ENCODE measurements around the gene MYBPHL. TPM values are rescaled to one million over a fixed set of nuclear protein-coding genes. Genes with fewer than 3 reads are reported as not detected.

MYBPHL gene
- total RNA-seq, 1 donor from 2014 or later = not detected

DNA sequence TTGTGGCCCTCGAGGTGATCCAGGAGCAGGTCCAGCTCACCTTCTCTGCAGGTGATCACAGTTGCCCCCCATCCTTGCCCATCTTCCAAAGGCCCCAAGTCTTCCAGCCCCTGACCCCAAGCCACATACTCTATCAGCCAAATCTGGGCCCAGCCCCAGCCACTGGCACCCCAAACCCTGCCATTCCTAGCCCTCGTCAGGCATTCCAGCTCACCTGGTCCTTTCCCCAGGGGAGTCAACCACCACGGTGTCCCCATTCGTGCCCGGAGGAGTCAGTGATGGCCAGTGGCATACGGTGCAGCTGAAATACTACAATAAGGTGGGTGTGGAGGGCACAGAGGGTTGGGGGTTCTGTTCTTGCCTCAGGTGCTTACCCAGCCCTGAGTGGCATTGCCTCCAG lies 45.2 kb downstream of the MYBPHL start:
- no peaks in the 10 kb centered on the region for H3K27me3 ChIP-seq
- no peaks in the 10 kb centered on the region for H3K36me3 ChIP-seq
- intact Hi-C loops (cut with DNase I) = no loop called here
- H3K9me3 ChIP-seq = no peaks in the 10 kb centered on the region
- DNase-seq (ENCODE audit: low spot score in 2 of 2) = no peak
- no peaks in the 10 kb centered on the region for H3K4me1 ChIP-seq
- TF ChIP-seq, protein P1, sequence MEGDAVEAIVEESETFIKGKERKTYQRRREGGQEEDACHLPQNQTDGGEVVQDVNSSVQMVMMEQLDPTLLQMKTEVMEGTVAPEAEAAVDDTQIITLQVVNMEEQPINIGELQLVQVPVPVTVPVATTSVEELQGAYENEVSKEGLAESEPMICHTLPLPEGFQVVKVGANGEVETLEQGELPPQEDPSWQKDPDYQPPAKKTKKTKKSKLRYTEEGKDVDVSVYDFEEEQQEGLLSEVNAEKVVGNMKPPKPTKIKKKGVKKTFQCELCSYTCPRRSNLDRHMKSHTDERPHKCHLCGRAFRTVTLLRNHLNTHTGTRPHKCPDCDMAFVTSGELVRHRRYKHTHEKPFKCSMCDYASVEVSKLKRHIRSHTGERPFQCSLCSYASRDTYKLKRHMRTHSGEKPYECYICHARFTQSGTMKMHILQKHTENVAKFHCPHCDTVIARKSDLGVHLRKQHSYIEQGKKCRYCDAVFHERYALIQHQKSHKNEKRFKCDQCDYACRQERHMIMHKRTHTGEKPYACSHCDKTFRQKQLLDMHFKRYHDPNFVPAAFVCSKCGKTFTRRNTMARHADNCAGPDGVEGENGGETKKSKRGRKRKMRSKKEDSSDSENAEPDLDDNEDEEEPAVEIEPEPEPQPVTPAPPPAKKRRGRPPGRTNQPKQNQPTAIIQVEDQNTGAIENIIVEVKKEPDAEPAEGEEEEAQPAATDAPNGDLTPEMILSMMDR (IDR thresholded peaks at IDR 0.05) = no peak
- H3K27ac ChIP-seq = no peak overlapping the region
- H3K4me3 ChIP-seq = no peak overlapping the region

DNA sequence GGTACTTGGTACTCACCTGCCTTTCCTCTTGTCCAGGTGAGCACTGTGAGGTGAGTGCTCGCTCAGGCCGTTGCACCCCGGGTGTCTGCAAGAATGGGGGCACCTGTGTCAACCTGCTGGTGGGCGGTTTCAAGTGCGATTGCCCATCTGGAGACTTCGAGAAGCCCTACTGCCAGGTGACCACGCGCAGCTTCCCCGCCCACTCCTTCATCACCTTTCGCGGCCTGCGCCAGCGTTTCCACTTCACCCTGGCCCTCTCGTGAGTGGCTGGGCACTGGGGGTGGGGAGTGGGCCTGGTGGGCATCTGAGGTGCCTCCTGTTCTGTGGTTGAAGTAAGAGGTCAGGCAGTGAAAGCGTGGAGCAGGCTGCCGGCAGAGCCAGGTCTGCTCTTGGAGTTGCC lies 45.8 kb downstream of the MYBPHL start:
- Histone ChIP-seq H3K36me3 (no peaks in the 10 kb centered on the region), H3K9me3 (no peaks in the 10 kb centered on the region), H3K27ac (no peak overlapping the region), H3K27me3 (no peaks in the 10 kb centered on the region), H3K4me1 (no peaks in the 10 kb centered on the region), H3K4me3 (no peak overlapping the region)
- DNase-seq (ENCODE audit: low spot score in 2 of 2) = no peak
- TF ChIP-seq, protein P1 (IDR thresholded peaks at IDR 0.05) = no peak
- intact Hi-C loops (cut with DNase I) = no loop called here

DNA sequence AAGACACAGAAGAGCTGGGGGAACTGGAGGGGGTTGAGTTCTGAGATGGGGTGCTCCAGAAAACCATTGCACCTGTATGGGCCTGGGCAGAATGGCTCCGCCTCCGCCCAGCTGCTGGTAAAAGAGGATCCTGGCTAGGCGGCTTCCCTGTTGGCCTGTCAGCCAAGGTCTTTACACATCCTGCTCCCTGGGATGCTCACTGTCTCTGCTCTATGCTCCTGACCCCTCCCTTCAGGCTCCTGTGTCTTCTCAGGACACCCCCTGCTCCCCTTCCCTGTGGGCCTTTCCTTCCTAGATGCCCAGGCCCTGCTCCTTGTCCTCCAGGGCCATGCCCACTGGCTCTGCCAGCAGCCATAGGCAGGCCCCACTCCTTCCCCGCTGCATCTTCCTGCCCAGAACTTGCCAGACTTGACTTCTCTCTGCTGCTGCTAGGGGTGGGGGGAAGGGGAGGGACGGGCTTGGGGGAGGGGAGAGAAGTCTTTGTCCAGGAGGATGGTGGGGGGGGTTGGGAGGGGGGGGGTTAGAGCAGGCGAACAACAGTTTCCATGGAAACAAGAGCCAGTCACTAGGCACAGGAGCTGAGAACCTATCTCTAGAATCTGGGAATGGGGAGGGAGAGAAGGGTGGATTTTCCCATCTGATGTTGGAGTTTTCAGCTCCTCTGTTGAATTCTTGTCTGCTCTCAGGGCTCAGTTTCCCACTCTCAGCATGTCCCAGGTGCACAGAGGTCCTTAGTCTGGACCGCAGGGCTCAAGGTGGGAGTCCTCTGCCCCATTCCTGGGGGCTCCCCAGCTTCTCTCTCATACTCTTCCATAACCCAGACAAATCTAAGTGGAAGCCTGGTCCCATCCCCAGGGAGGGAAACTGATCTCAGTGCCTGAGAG lies 46.9 kb downstream of the MYBPHL start:
- Histone ChIP-seq H3K9me3 (no peaks in the 10 kb centered on the region), H3K4me3 (no peak overlapping the region), H3K27me3 (no peaks in the 10 kb centered on the region), H3K36me3 (no peaks in the 10 kb centered on the region), H3K27ac (no peak overlapping the region), H3K4me1 (peaks cover 0 to 4% of the 10 kb centered on the region in 2 donors)
- intact Hi-C loops (cut with DNase I) = no loop called here
- TF ChIP-seq, protein P1 (IDR thresholded peaks at IDR 0.05) = no peak
- DNase-seq (ENCODE audit: low spot score in 2 of 2) = no peak

DNA sequence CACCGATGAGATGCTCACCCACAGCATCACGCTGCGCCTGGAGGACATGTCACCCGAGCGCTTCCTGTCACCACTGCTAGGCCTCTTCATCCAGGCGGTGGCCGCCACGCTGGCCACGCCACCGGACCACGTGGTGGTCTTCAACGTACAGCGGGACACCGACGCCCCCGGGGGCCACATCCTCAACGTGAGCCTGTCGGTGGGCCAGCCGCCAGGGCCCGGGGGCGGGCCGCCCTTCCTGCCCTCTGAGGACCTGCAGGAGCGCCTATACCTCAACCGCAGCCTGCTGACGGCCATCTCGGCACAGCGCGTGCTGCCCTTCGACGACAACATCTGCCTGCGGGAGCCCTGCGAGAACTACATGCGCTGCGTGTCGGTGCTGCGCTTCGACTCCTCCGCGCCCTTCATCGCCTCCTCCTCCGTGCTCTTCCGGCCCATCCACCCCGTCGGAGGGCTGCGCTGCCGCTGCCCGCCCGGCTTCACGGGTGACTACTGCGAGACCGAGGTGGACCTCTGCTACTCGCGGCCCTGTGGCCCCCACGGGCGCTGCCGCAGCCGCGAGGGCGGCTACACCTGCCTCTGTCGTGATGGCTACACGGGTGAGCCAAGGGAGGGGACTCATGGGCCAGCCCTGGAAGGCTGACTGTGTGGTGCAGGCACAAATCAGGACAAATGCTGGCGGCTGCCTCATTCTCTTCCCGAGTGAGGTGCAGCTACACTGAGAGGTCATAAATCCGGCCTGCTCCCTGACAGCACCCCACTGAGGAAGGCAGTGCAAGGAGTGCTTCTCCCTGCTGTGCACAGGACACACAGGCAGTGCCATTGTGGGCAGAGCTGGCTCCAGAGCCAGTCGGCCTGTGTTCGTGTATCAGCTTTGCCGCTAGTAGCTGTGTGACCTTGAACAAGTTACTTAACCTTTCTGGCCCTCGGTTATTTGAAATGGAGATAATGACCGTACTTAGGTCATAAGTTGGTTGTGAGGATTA lies 48.0 kb downstream of the MYBPHL start:
- intact Hi-C loops (cut with DNase I) = no loop called here

More for the DNA sequence above, 48.0 kb downstream of the MYBPHL start:
- H3K9me3 ChIP-seq = no peaks in the 10 kb centered on the region
- no peaks in the 10 kb centered on the region for H3K36me3 ChIP-seq
- peaks cover 9 to 11% of the 10 kb centered on the region in 2 donors for H3K4me1 ChIP-seq
- no peak overlapping the region for H3K27ac ChIP-seq
- DNase-seq (ENCODE audit: low spot score in 2 of 2) = no peak
- no peak overlapping the region for H3K4me3 ChIP-seq
- H3K27me3 ChIP-seq = no peaks in the 10 kb centered on the region
- TF ChIP-seq, protein P1 (IDR thresholded peaks at IDR 0.05) = no peak

Data from ascending aorta (tissue), 2 donors.